ENCODE results near the gene MUSK. TPM values are rescaled to one million over a fixed set of nuclear protein-coding genes. Genes with fewer than 3 reads are reported as not detected.
"Not testable (repeated sequence)": the region's sequence is repeated elsewhere in the genome, so short reads cannot be mapped to it uniquely, and the experiment has no call there.

MUSK gene
- total and polyA plus RNA-seq, 2 experiments from 2014 or later = not detected

GRCh38 chr9:110784309-110784708 is 115.7 kb downstream of the MUSK start (continued):
- TF ChIP-seq, protein P1, sequence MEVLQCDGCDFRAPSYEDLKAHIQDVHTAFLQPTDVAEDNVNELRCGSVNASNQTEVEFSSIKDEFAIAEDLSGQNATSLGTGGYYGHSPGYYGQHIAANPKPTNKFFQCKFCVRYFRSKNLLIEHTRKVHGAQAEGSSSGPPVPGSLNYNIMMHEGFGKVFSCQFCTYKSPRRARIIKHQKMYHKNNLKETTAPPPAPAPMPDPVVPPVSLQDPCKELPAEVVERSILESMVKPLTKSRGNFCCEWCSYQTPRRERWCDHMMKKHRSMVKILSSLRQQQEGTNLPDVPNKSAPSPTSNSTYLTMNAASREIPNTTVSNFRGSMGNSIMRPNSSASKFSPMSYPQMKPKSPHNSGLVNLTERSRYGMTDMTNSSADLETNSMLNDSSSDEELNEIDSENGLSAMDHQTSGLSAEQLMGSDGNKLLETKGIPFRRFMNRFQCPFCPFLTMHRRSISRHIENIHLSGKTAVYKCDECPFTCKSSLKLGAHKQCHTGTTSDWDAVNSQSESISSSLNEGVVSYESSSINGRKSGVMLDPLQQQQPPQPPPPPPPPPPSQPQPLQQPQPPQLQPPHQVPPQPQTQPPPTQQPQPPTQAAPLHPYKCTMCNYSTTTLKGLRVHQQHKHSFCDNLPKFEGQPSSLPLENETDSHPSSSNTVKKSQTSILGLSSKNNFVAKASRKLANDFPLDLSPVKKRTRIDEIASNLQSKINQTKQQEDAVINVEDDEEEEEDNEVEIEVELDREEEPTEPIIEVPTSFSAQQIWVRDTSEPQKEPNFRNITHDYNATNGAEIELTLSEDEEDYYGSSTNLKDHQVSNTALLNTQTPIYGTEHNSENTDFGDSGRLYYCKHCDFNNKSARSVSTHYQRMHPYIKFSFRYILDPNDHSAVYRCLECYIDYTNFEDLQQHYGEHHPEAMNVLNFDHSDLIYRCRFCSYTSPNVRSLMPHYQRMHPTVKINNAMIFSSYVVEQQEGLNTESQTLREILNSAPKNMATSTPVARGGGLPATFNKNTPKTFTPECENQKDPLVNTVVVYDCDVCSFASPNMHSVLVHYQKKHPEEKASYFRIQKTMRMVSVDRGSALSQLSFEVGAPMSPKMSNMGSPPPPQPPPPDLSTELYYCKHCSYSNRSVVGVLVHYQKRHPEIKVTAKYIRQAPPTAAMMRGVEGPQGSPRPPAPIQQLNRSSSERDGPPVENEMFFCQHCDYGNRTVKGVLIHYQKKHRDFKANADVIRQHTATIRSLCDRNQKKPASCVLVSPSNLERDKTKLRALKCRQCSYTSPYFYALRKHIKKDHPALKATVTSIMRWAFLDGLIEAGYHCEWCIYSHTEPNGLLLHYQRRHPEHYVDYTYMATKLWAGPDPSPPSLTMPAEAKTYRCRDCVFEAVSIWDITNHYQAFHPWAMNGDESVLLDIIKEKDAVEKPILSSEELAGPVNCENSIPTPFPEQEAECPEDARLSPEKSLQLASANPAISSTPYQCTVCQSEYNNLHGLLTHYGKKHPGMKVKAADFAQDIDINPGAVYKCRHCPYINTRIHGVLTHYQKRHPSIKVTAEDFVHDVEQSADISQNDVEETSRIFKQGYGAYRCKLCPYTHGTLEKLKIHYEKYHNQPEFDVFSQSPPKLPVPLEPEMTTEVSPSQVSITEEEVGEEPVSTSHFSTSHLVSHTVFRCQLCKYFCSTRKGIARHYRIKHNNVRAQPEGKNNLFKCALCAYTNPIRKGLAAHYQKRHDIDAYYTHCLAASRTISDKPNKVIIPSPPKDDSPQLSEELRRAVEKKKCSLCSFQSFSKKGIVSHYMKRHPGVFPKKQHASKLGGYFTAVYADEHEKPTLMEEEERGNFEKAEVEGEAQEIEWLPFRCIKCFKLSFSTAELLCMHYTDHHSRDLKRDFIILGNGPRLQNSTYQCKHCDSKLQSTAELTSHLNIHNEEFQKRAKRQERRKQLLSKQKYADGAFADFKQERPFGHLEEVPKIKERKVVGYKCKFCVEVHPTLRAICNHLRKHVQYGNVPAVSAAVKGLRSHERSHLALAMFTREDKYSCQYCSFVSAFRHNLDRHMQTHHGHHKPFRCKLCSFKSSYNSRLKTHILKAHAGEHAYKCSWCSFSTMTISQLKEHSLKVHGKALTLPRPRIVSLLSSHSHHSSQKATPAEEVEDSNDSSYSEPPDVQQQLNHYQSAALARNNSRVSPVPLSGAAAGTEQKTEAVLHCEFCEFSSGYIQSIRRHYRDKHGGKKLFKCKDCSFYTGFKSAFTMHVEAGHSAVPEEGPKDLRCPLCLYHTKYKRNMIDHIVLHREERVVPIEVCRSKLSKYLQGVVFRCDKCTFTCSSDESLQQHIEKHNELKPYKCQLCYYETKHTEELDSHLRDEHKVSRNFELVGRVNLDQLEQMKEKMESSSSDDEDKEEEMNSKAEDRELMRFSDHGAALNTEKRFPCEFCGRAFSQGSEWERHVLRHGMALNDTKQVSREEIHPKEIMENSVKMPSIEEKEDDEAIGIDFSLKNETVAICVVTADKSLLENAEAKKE (CRISPR knock-in tag; IDR thresholded peaks at IDR 0.05) = no peak
- TF ChIP-seq ZNF331 (CRISPR knock-in tag; IDR thresholded peaks at IDR 0.05; ENCODE audit: low read depth) = no peak
- no peak for TF ChIP-seq ZNF114 (CRISPR knock-in tag; IDR thresholded peaks at IDR 0.05)
- TF ChIP-seq, protein P2, sequence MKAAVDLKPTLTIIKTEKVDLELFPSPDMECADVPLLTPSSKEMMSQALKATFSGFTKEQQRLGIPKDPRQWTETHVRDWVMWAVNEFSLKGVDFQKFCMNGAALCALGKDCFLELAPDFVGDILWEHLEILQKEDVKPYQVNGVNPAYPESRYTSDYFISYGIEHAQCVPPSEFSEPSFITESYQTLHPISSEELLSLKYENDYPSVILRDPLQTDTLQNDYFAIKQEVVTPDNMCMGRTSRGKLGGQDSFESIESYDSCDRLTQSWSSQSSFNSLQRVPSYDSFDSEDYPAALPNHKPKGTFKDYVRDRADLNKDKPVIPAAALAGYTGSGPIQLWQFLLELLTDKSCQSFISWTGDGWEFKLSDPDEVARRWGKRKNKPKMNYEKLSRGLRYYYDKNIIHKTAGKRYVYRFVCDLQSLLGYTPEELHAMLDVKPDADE (IDR thresholded peaks at IDR 0.05) = no peak
- no peak for TF ChIP-seq POLR2AphosphoS5 (IDR thresholded peaks at IDR 0.05; ENCODE audit: low read depth)
- no peak for TF ChIP-seq CREB1 (CRISPR knock-in tag; IDR thresholded peaks at IDR 0.05; ENCODE audit: low read depth)
- no peak for TF ChIP-seq EZH2 (IDR thresholded peaks at IDR 0.05; ENCODE audit: low read depth, unreplicated experiment)

- Histone ChIP-seq H3K9me2 (ENCODE audit: insufficient read depth) (peaks cover 6% of the 10 kb centered on the region), H3K27ac (ENCODE audit: low read depth) (no peak overlapping the region), H2AFZ (no peak overlapping the region), H3F3A (replicated peaks; ENCODE audit: low read depth) (no peaks in the 10 kb centered on the region), H3K79me2 (replicated peaks; ENCODE audit: insufficient read depth) (no peaks in the 10 kb centered on the region), H3K27me3 (ENCODE audit: insufficient read depth) (no peaks in the 10 kb centered on the region), H3K36me3 (ENCODE audit: insufficient read depth) (no peaks in the 10 kb centered on the region), H3K4me2 (no peak overlapping the region), H3K4me3 (no peak overlapping the region), H3K4me1 (ENCODE audit: insufficient read depth) (no peaks in the 10 kb centered on the region), H4K20me1 (replicated peaks; ENCODE audit: insufficient read depth) (no peaks in the 10 kb centered on the region)
- H3K27ac Mint-ChIP-seq = no peak overlapping the region
- no peak overlapping the region for H3K4me3 Mint-ChIP-seq
- no peaks in the 10 kb centered on the region for H3K9me3 Mint-ChIP-seq
- DNase-seq (ENCODE audit: low spot score) = no peak
- H3K27me3 Mint-ChIP-seq (ENCODE audit: insufficient read depth, low read depth, poor library complexity) = no peaks in the 10 kb centered on the region
- TF ChIP-seq EZH2phosphoT487 (IDR thresholded peaks at IDR 0.05; ENCODE audit: unreplicated experiment) = no peak
- TF ChIP-seq, protein P3, sequence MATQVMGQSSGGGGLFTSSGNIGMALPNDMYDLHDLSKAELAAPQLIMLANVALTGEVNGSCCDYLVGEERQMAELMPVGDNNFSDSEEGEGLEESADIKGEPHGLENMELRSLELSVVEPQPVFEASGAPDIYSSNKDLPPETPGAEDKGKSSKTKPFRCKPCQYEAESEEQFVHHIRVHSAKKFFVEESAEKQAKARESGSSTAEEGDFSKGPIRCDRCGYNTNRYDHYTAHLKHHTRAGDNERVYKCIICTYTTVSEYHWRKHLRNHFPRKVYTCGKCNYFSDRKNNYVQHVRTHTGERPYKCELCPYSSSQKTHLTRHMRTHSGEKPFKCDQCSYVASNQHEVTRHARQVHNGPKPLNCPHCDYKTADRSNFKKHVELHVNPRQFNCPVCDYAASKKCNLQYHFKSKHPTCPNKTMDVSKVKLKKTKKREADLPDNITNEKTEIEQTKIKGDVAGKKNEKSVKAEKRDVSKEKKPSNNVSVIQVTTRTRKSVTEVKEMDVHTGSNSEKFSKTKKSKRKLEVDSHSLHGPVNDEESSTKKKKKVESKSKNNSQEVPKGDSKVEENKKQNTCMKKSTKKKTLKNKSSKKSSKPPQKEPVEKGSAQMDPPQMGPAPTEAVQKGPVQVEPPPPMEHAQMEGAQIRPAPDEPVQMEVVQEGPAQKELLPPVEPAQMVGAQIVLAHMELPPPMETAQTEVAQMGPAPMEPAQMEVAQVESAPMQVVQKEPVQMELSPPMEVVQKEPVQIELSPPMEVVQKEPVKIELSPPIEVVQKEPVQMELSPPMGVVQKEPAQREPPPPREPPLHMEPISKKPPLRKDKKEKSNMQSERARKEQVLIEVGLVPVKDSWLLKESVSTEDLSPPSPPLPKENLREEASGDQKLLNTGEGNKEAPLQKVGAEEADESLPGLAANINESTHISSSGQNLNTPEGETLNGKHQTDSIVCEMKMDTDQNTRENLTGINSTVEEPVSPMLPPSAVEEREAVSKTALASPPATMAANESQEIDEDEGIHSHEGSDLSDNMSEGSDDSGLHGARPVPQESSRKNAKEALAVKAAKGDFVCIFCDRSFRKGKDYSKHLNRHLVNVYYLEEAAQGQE (IDR thresholded peaks at IDR 0.05; ENCODE audit: unreplicated experiment) = no peak
- ATAC-seq = no peak
- no peaks in the 10 kb centered on the region for H3K36me3 Mint-ChIP-seq (ENCODE audit: low read depth)
- H3K4me1 Mint-ChIP-seq = no peaks in the 10 kb centered on the region
These were observed 116.6 kb downstream of the MUSK start for GRCh38 chr9:110785166-110785565.

DNA sequence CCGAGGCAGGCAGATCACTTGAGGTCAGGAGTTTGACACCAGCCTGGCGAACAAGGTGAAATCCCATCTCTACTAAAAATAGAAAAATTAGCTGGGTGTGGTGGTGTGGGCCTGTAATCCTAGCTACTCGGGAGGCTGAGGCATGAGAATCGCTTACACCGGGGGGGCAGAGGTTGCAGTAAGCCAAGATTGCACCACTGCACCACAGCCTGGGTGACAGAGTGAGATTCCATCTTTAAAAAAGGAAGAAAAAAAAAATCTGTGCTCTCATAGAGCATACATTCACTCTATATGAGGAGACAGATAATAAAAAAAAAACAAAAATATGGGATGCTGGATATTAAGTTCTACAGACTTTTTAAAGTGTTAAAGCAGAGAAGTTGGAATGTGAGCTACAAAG is 119.8 kb downstream of the MUSK start:
- not testable (repeated sequence) for H3K4me1 ChIP-seq (ENCODE audit: insufficient read depth); H3K36me3 Mint-ChIP-seq (ENCODE audit: low read depth); H3K27me3 ChIP-seq (ENCODE audit: insufficient read depth); H2AFZ ChIP-seq; H3K4me2 ChIP-seq; H3K79me2 ChIP-seq (replicated peaks; ENCODE audit: insufficient read depth); H3K9me3 Mint-ChIP-seq; H4K20me1 ChIP-seq (replicated peaks; ENCODE audit: insufficient read depth); DNase-seq (ENCODE audit: low spot score); H3K36me3 ChIP-seq (ENCODE audit: insufficient read depth); ATAC-seq; H3F3A ChIP-seq (replicated peaks; ENCODE audit: low read depth); H3K27ac ChIP-seq (ENCODE audit: low read depth); H3K27ac Mint-ChIP-seq; H3K27me3 Mint-ChIP-seq (ENCODE audit: insufficient read depth, low read depth, poor library complexity); H3K9me2 ChIP-seq (ENCODE audit: insufficient read depth); H3K4me3 ChIP-seq; H3K4me3 Mint-ChIP-seq; H3K4me1 Mint-ChIP-seq

Measured in GM23338 (cell line).